Aorta (tissue), 5 donors: ENCODE results near the gene LSM11. TPM values are rescaled to one million over a fixed set of nuclear protein-coding genes. Genes with fewer than 3 reads are reported as not detected.

Experiments
- ATAC-seq: fragments of 200-7000 bp; cut with Tn5 transposase; one replicate; pipeline ENCODE4 v1.9.1; 2022; ENCODE audit warnings: moderate library complexity; ENCODE audit not compliant: low FRiP score
- DNase-seq, 2 donors: peaks; one replicate each; pipeline ENCODE4 v3.0.0-alpha.2; 2020
- H3K27ac ChIP-seq, 2 donors: one replicate each; pipeline ENCODE4 v1.5.1; 2013; ENCODE audit warnings: low read length in 2 of 2, mild to moderate bottlenecking in 2 of 2, moderate library complexity in 2 of 2, control low read depth in 1 of 2, inconsistent platforms in 1 of 2, low read depth in 1 of 2
- H3K27me3 ChIP-seq, 2 donors: one replicate each; pipeline ENCODE4 v1.6.1; 2013; ENCODE audit warnings: control low read depth in 1 of 2, low read length in 1 of 2, mild to moderate bottlenecking in 1 of 2, moderate library complexity in 1 of 2; ENCODE audit not compliant: insufficient read depth in 2 of 2, control insufficient read depth in 1 of 2
- H3K36me3 ChIP-seq, 2 donors: one replicate each; pipeline ENCODE4 v1.6.1; 2013; ENCODE audit warnings: control low read depth in 1 of 2, low read length in 1 of 2, mild to moderate bottlenecking in 1 of 2; ENCODE audit not compliant: insufficient read depth in 2 of 2, control insufficient read depth in 1 of 2
- H3K4me1 ChIP-seq, 2 donors: one replicate each; pipeline ENCODE4 v1.6.1; 2013; ENCODE audit warnings: low read length in 2 of 2, control low read depth in 1 of 2, mild to moderate bottlenecking in 1 of 2, moderate library complexity in 1 of 2; ENCODE audit not compliant: insufficient read depth in 2 of 2, control insufficient read depth in 1 of 2
- H3K4me3 ChIP-seq, 2 donors: one replicate each; pipeline ENCODE4 v1.5.1; 2013; ENCODE audit warnings: low read length in 2 of 2, control low read depth in 1 of 2, mild to moderate bottlenecking in 1 of 2
- H3K9me3 ChIP-seq: one replicate; pipeline ENCODE4 v1.6.1; 2013; ENCODE audit warnings: mild to moderate bottlenecking, low read length; ENCODE audit not compliant: control insufficient read depth
- WGBS, 2 donors: extraction: QIAGEN DNeasy Blood & Tissue Kit; methylation state at CpG; one replicate each; pipeline ENCODE4 v1.1.7; 2013; 5-methylcytosine and 5-hydroxymethylcytosine counted together
- intact Hi-C, 2 donors: fragments of 100-400 bp; cut with DNase I; formaldehyde crosslinking; loops; one replicate each; pipeline versions ENCODE4 v1.14.2 to v1.15.0; 2022
- polyA plus RNA-seq, 2 donors: library from polyadenylated mRNA; stranded (reverse); fragments of 200-250 nt; gene quantifications; one replicate each; pipeline ENCODE4 v1.2.3, GENCODE V29; 2013
- total RNA-seq, 2 donors: library from RNA; stranded (reverse); fragmentation: NEBNext Ultra II Directional; extraction: Animal tissue kit (Norgen Biotek cat#: 25700); gene quantifications; one replicate each; pipeline ENCODE4 v1.2.1, GENCODE V29; 2021
- donor health status: healthy with polysubstance abuse.
- donor health status: Bipolar disorder and iron deficiency.
- donor health status: DM: no; HTN: no; CAD: no.
- donor health status: DM: no; HTN: no; CAD: no.
- donor health status: DM: yes; HTN: yes; CAD: no.

LSM11 gene
- total and polyA plus RNA-seq, 4 donors, result 1.9 to 5.9 (median 4.0) TPM

DNA sequence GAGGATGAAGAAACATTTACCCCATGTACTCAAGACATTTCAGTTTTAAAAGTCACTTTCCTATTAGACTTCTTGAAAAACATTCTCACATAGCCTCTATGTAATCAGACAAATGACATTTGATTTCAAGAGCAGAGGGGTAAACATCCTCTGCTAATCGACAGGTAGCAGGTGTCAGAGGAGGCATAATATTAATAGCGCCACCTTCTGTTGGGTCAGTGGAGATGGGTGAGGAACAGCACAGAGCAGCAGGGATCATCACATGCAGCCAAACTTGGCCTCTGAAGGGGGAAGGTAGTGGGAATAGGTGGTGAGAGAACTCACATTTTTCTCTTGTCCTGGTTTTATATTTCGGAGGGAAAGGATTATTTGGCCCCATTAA, 3.3 kb upstream of the LSM11 start:
- DNase-seq (no peak), ATAC-seq (no peak)
- Histone ChIP-seq H3K9me3 (no peaks in the 10 kb centered on the region), H3K36me3 (peaks cover 0 to 2% of the 10 kb centered on the region in 2 donors), H3K4me1 (peaks cover 0 to 1% of the 10 kb centered on the region in 2 donors), H3K27me3 (no peaks in the 10 kb centered on the region), H3K4me3 (no peak overlapping the region), H3K27ac (no peak overlapping the region)
- intact Hi-C loops, result loop anchor here in 1 of 2 donors (10.0 kb wide), 1 partner anchor 365 kb away; no protein-coding TSS in a partner anchor
- WGBS, 2 donors, result 65 to 66% methylated on average over 3 of the region's 3 CpGs

DNA sequence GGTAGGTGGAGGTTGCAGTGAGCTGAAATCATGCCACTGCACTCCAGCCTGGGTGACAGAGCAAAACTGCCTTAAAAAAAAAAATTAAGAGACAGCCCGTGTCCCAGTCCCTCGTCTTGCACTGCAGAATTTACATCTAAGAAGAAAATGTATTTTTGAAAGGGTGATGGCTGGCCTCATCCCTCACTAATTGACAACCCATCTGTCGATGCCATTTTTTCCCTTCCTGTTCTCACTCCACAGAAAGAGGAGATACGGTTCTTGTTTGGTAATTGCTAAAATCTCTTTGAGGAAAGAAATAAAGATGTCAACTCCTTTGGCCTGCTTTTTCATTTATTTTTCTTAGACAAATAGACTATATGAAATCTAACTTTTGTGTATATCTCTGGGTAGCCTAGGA, 2.4 kb upstream of the LSM11 start:
- Histone ChIP-seq H3K36me3 (peaks cover 0 to 2% of the 10 kb centered on the region in 2 donors), H3K4me3 (no peak overlapping the region), H3K4me1 (peaks cover 0 to 1% of the 10 kb centered on the region in 2 donors), H3K9me3 (no peaks in the 10 kb centered on the region), H3K27me3 (no peaks in the 10 kb centered on the region), H3K27ac (no peak overlapping the region)
- 65 to 73% methylated on average over 4 of the region's 4 CpGs for WGBS, 2 donors
- DNase-seq, result no peak
- intact Hi-C loops, result loop anchor here in 1 of 2 donors (10.0 kb wide), 1 partner anchor 366 kb away; no protein-coding TSS in a partner anchor
- ATAC-seq, result no peak

GRCh38 chr5:157744051-157745011, 819 bp downstream of the LSM11 start:
- ATAC-seq (no peak), DNase-seq (peak; percentile 61 to 82)
- no peaks in the 10 kb centered on the region for H3K27me3 ChIP-seq
- H3K27ac ChIP-seq, result no peak overlapping the region
- H3K9me3 ChIP-seq, result no peaks in the 10 kb centered on the region
- peaks cover 0 to 1% of the 10 kb centered on the region in 2 donors for H3K4me1 ChIP-seq
- peak overlapping the region; percentile 83 to 95 for H3K4me3 ChIP-seq
- H3K36me3 ChIP-seq, result peaks cover 0 to 2% of the 10 kb centered on the region in 2 donors
- intact Hi-C loops, result loop anchor here in 1 of 2 donors (10.0 kb wide), 1 partner anchor 370 kb away; no protein-coding TSS in a partner anchor
- 1% methylated on average over 51 to 56 of the region's 56 CpGs for WGBS, 2 donors

DNA sequence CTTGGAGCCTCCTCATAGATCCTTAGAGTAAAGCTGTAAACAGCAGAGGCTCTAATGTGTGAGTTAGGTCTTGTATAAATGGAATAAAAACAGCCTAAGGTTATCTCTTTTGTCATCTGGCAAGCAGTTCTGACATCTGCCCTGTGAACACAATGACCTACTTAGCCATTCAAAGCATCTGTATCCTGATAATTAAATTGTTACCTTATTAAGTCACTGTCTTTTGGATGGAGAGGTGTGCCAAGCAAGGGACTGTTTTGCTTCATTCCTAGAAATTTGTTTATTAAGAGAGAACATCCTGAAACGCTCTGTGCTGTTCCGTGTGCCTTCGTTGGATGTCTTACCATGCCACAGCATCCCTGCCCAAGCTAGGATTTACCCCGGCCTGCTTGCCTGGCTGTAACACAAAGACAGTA, 1.5 kb downstream of the LSM11 start:
- H3K4me1 ChIP-seq, result peaks cover 0 to 1% of the 10 kb centered on the region in 2 donors
- H3K27ac ChIP-seq, result no peak overlapping the region
- peak overlapping the region in 1 of 2 donors; percentile 95 for H3K4me3 ChIP-seq
- WGBS, 2 donors, result 54 to 61% methylated on average over 4 of the region's 4 CpGs
- intact Hi-C loops, result loop anchor here in 1 of 2 donors (10.0 kb wide), 1 partner anchor 370 kb away; no protein-coding TSS in a partner anchor
- DNase-seq (no peak), ATAC-seq (no peak)
- H3K36me3 ChIP-seq, result no peaks in the 10 kb centered on the region
- H3K9me3 ChIP-seq, result no peaks in the 10 kb centered on the region
- no peaks in the 10 kb centered on the region for H3K27me3 ChIP-seq

GRCh38 chr5:157747173-157747740, 3.7 kb downstream of the LSM11 start:
- WGBS, 2 donors, result 82 to 83% methylated on average over 6 of the region's 6 CpGs
- Histone ChIP-seq H3K4me1 (peaks cover 0 to 1% of the 10 kb centered on the region in 2 donors), H3K9me3 (no peaks in the 10 kb centered on the region), H3K4me3 (no peak overlapping the region), H3K27ac (no peak overlapping the region), H3K27me3 (no peaks in the 10 kb centered on the region), H3K36me3 (no peaks in the 10 kb centered on the region)
- no peak for ATAC-seq
- intact Hi-C loops, result loop anchor here in 1 of 2 donors (10.0 kb wide), 1 partner anchor 372 kb away; no protein-coding TSS in a partner anchor
- DNase-seq, result no peak

DNA sequence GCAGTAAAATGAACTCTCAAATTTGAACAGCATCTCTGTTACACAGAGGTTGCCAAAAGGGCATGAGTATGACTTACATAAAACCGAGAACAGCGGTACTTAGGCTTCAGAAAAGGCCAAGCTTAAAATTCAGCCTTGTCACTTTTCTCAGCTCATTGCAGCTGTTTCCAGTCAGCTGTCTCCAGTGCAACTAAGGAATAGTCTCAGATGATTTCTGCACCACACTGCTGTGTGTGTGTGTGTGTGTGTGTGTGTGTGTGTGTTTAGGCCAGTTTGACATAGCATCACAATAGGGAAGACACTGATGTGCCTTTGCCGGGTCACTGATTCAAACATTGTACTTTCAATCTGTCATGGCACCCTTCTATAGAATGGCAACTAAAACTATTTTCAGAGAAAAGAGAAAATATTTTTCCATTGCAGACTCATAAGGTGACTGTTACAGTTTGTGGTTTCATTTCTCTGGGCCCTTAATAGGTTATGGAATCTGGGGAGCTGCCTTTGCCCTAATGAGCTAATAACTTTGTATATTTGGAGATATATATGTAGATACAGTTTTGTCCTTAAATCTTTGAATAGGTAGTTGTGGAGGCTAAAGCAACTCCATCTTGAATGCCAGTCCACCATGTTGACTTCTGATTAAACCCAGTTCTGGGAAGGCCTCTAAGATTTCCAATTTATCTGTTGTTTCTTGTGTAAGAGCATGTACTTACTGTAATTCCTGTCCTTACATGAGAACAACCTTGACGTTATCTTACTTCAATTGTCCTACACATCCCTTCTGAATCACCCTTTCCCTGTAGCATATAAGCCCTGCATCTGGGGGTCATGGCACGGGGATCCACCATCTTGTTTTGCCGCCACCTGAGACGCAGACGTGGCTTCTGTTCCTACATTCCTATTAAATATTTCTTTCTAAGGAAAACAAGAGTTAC, 4.5 kb downstream of the LSM11 start:
- no peak for DNase-seq
- Histone ChIP-seq H3K27ac (peak overlapping the region; percentile 19 to 30), H3K4me1 (peaks cover 0 to 1% of the 10 kb centered on the region in 2 donors), H3K4me3 (no peak overlapping the region), H3K27me3 (no peaks in the 10 kb centered on the region), H3K36me3 (no peaks in the 10 kb centered on the region), H3K9me3 (no peaks in the 10 kb centered on the region)
- intact Hi-C loops, result loop anchor here in 1 of 2 donors (10.0 kb wide), 1 partner anchor 373 kb away; no protein-coding TSS in a partner anchor
- WGBS, 2 donors, result 79 to 84% methylated on average over 8 of the region's 8 CpGs
- ATAC-seq, result no peak

DNA sequence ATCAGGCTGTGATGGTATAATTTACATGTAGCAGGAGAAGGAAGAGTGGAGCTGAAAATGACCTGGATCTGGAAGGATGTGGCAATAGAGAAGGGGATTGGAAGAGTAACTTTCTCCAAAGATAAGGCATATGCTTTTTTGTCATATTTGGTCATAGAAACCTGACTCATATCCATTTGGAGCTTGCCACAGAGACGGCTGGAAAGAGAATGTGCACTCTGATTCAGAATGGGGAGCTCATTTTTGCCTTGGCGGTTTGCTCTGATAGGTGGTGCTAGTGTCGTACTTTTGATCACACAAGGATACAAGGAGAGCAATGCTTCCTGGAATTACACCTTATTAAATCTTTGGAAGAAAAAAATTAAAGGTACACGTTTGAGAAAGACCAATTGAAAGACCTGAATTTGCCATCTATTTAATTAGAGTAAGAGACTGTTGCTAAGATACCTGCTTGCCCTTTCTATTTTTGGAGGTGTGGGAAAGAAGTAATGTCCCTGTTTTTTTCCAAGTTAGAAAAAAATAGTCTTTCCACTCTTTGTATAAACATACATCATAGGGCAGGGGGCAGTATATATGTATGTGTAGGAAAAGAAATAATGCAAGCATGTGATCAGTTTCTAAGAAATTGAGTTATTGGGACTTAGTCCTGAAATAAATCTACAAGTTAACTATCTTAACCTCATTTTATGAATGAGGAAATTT, 5.4 kb downstream of the LSM11 start:
- intact Hi-C loops, result loop anchor here in 1 of 2 donors (10.0 kb wide), 1 partner anchor 374 kb away; no protein-coding TSS in a partner anchor
- ATAC-seq (peak; percentile 42), DNase-seq (no peak)
- Histone ChIP-seq H3K4me3 (no peak overlapping the region), H3K4me1 (peaks cover 0 to 1% of the 10 kb centered on the region in 2 donors), H3K27ac (peak overlapping the region in 1 of 2 donors; percentile 23), H3K9me3 (no peaks in the 10 kb centered on the region), H3K36me3 (no peaks in the 10 kb centered on the region), H3K27me3 (no peaks in the 10 kb centered on the region)
- WGBS, 2 donors, result 17 to 18% methylated on average over 4 of the region's 4 CpGs
